Measurements from ENCODE around the gene GRK2. TPM values are rescaled to one million over a fixed set of nuclear protein-coding genes. Genes with fewer than 3 reads are reported as not detected.

GRK2 gene
- total and polyA plus RNA-seq, 2 of the 13 experiments (the other 11 are each of a cell fraction or from before 2014, with no cell fraction given) = 31.3 to 42.4 TPM

- TF ChIP-seq ZBTB10 (CRISPR knock-in tag; IDR thresholded peaks at IDR 0.05; ENCODE audit: borderline replicate concordance) (no peak), THAP7 (CRISPR knock-in tag; IDR thresholded peaks at IDR 0.05) (no peak), NFKB2 (CRISPR knock-in tag; IDR thresholded peaks at IDR 0.05; ENCODE audit: borderline replicate concordance) (no peak), MAFG (CRISPR knock-in tag; IDR thresholded peaks at IDR 0.05) (no peak), ZNF263 (CRISPR knock-in tag; IDR thresholded peaks at IDR 0.05) (no peak), ZNF704 (CRISPR knock-in tag; IDR thresholded peaks at IDR 0.05; ENCODE audit: borderline replicate concordance) (no peak)
Observed at GRCh38 chr11:67315325-67315909, 49.1 kb downstream of the GRK2 start (continued).

GRCh38 chr11:67316882-67317204 is 50.6 kb downstream of the GRK2 start:
- ATAC-seq (no peak), FAIRE-seq (no peak), DNase-seq (ENCODE audit: low spot score) (no peak)
- no peaks in the 10 kb centered on the region for H3K79me2 ChIP-seq (ENCODE audit: insufficient read depth, low read length)
- POLR2A ChIA-PET = interaction anchor here (0.8 to 3.8 kb wide), 15 partner anchors 8 to 235 kb away, joined by 3 to 35 read pairs (median 4); partner anchors contain the start of genes ANKRD13D, GRK2, POLD4 and PPP1CA
- H3K4me3 ChIP-seq (replicated peaks in 1 of 3; ENCODE audit: insufficient read depth in 1 of 3, low read depth in 2 of 3, low read length in 3 of 3) = peak overlapping the region; percentile 64 to 85 (median 84)
- peaks cover 15% of the 10 kb centered on the region for H3K4me1 ChIP-seq (ENCODE audit: insufficient read depth, low read length)
- in situ Hi-C loops (cut with HindIII; ENCODE audit: extremely low pct_ligation_motif_present, low pct_unique_long_range_greater_than_20kb) (loop anchor here (5.0 kb wide), 2 partner anchors 55 to 235 kb away; no protein-coding TSS in a partner anchor), intact Hi-C loops (cut with micrococcal nuclease; ENCODE audit: unreplicated experiment) (loop anchor here (1.0 to 10.0 kb wide), 3 partner anchors 55 to 235 kb away; partner anchors contain the start of gene KDM2A)
- no peaks in the 10 kb centered on the region for H4K20me1 ChIP-seq (ENCODE audit: insufficient read depth, low read length)
- no peaks in the 10 kb centered on the region for H3K9me3 ChIP-seq (ENCODE audit: low read length)
- H3K36me3 ChIP-seq (replicated peaks in 1 of 2; ENCODE audit: control insufficient read depth in 1 of 2, insufficient read depth in 2 of 2, low read length in 2 of 2) = no peaks in the 10 kb centered on the region
- 2% methylated on average over 10 of the region's 10 CpGs for WGBS (ENCODE audit: low lambda C conversion rate)
- H3K27me3 ChIP-seq (ENCODE audit: control insufficient read depth in 1 of 2, insufficient read depth in 2 of 2, low read length in 2 of 2) = no peaks in the 10 kb centered on the region
- peak overlapping the region; percentile 72 for H3K9ac ChIP-seq (ENCODE audit: insufficient read depth, low read depth, low read length)
- peak overlapping the region; percentile 88 for H2AFZ ChIP-seq (ENCODE audit: low read length)
- H3K27ac ChIP-seq (ENCODE audit: extremely low read length, insufficient read depth, low read length) = peak overlapping the region; percentile 76
- CTCF ChIA-PET (ENCODE audit: low intra/inter-chr PET ratio, low total read pairs) = interaction anchor here (1.2 to 2.5 kb wide), 4 partner anchors 28 to 235 kb away, joined by 3 to 31 read pairs (median 16); partner anchors contain the start of genes ANKRD13D and GRK2
- H3K4me2 ChIP-seq (ENCODE audit: low read depth, low read length) = peak overlapping the region; percentile 89
- TF ChIP-seq ZNF121 (CRISPR knock-in tag; IDR thresholded peaks at IDR 0.05) (peak; percentile 89), RARG (CRISPR knock-in tag; IDR thresholded peaks at IDR 0.05; ENCODE audit: low read depth) (0 out of 2 replicates have a peak, but pooled peaks have one; percentile 6), TERF1 (CRISPR knock-in tag; IDR thresholded peaks at IDR 0.05) (no peak)
- BruUV-seq (replicated peaks) = no TSS peak

Data from HepG2 (cell line).